Colonic mucosa (tissue), 4 donors: ENCODE results near the gene SYT6. TPM values are rescaled to one million over a fixed set of nuclear protein-coding genes. Genes with fewer than 3 reads are reported as not detected.

ENCODE experiments used
- DNase-seq: peaks from one replicate; pipeline ENCODE4 v3.0.0-alpha.2; 2020
- H3K27ac ChIP-seq: fragments of 200-600 bp; one replicate; pipeline ENCODE4 v1.8.0; 2021
- H3K27me3 ChIP-seq: fragments of 200-600 bp; one replicate; pipeline ENCODE4 v1.8.0; 2021
- H3K36me3 ChIP-seq: fragments of 200-600 bp; one replicate; pipeline ENCODE4 v1.8.0; 2021
- H3K4me1 ChIP-seq: fragments of 200-600 bp; one replicate; pipeline ENCODE4 v1.8.0; 2021; ENCODE audit warnings: mild to moderate bottlenecking
- H3K4me3 ChIP-seq: fragments of 200-600 bp; one replicate; pipeline ENCODE4 v1.8.0; 2021
- H3K9ac ChIP-seq, 2 donors: one replicate each; pipeline ENCODE4 v1.7.0; 2013; ENCODE audit warnings: control low read depth in 2 of 2, low read depth in 2 of 2, low read length in 2 of 2
- H3K9me3 ChIP-seq: fragments of 200-600 bp; one replicate; pipeline ENCODE4 v1.8.0; 2021
- intact Hi-C: fragments of 100-400 bp; cut with DNase I; formaldehyde crosslinking; loops from one replicate; pipeline ENCODE4 v1.14.1; 2022
- total RNA-seq, 2 donors: library from RNA; stranded (reverse); fragmentation: NEBNext Ultra II Directional in 1 of 2; extraction: Animal tissue kit (Norgen Biotek cat#: 25700) in 1 of 2; gene quantifications; one replicate each; pipeline ENCODE4 v1.2.1, GENCODE V29; 2021
- TF ChIP-seq, protein P1 (sequence below): fragments of 200-600 bp; IDR thresholded peaks from one replicate; pipeline ENCODE4 v1.8.0; 2022; ENCODE audit warnings: antibody characterized with exemption, mild to moderate bottlenecking
- donor health status: healthy.
- donor health status: DM: no; HTN: no; CAD: no.
- donor health status: DM: no; HTN: no; CAD: no.

SYT6 gene
- total RNA-seq, 2 donors from 2014 or later, result 0.22 to 0.35 TPM

DNA sequence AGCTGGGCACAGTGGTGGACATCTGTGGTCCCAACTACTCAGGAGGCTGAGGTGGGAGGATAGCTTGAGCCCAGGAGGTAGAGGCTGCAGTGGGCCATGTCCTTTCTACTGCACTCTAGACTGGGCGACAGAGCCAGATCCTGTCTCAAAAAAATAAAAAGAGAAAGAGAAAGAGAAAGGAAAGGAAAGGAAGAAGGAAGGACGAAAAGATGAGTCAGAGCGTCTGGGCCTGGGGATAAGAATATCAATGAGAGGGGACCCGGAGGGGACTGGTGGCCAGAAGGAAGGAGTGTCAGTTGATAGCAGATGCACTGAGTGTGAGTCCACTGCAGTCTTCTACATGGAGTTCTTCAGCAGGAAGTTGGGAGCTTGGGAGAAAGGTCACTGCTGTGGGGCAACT lies 75.6 kb downstream of the SYT6 start:
- DNase-seq, result no peak
- intact Hi-C loops, result no loop called here

DNA sequence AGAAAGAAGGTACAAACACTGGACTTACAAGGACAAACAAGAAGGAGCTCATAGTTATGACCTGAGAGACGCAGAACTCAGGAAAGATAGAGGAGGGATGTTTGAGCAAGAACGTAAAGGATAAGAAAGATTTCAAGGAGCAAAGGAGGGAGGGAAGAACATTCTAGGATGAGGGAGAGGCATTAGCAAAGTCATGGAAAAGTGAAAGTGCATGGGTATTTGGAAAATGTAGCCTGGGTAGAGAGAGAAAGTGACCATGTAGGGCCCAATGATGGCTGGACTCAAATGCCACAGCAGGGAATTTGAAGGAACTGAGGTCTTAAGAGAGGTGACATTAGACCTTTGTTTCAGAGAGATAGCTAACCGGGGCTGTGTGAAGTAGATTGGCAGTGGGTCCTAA lies 76.5 kb downstream of the SYT6 start:
- no peaks in the 10 kb centered on the region for H3K4me1 ChIP-seq
- no peaks in the 10 kb centered on the region for H3K9me3 ChIP-seq
- intact Hi-C loops, result no loop called here
- H3K4me3 ChIP-seq, result no peak overlapping the region
- TF ChIP-seq, protein P1, sequence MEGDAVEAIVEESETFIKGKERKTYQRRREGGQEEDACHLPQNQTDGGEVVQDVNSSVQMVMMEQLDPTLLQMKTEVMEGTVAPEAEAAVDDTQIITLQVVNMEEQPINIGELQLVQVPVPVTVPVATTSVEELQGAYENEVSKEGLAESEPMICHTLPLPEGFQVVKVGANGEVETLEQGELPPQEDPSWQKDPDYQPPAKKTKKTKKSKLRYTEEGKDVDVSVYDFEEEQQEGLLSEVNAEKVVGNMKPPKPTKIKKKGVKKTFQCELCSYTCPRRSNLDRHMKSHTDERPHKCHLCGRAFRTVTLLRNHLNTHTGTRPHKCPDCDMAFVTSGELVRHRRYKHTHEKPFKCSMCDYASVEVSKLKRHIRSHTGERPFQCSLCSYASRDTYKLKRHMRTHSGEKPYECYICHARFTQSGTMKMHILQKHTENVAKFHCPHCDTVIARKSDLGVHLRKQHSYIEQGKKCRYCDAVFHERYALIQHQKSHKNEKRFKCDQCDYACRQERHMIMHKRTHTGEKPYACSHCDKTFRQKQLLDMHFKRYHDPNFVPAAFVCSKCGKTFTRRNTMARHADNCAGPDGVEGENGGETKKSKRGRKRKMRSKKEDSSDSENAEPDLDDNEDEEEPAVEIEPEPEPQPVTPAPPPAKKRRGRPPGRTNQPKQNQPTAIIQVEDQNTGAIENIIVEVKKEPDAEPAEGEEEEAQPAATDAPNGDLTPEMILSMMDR, result no peak
- H3K27me3 ChIP-seq, result no peaks in the 10 kb centered on the region
- H3K36me3 ChIP-seq, result no peaks in the 10 kb centered on the region
- H3K9ac ChIP-seq, result no peak overlapping the region
- no peak for DNase-seq
- H3K27ac ChIP-seq, result no peak overlapping the region

More for the DNA sequence above, 75.6 kb downstream of the SYT6 start:
- Histone ChIP-seq H3K27me3 (no peaks in the 10 kb centered on the region), H3K9ac (no peak overlapping the region), H3K4me3 (no peak overlapping the region), H3K9me3 (no peaks in the 10 kb centered on the region), H3K36me3 (no peaks in the 10 kb centered on the region), H3K27ac (no peak overlapping the region), H3K4me1 (no peaks in the 10 kb centered on the region)
- TF ChIP-seq, protein P1, result no peak

DNA sequence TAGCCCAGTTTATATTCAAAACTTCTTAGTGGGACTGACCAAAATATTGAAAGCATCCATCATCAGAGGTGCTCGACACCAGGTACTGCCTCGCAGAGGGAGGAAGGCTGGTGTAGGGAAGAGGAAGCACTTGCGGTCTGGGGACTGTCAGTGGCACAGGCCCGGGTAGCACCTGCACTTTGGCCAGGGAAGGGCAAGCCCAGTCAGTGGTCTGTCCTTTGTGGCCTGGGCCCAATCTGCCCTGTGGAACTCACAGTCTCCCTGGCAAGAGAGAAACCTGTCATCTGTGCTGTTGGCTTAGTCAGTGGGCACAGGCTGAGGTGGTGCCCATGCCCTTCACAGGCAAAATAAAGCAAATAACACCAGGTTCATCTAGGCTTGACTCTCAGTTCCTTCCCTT lies 77.4 kb downstream of the SYT6 start:
- Histone ChIP-seq H3K4me1 (no peaks in the 10 kb centered on the region), H3K36me3 (no peaks in the 10 kb centered on the region), H3K27ac (no peak overlapping the region), H3K9me3 (no peaks in the 10 kb centered on the region), H3K9ac (no peak overlapping the region), H3K4me3 (no peak overlapping the region), H3K27me3 (no peaks in the 10 kb centered on the region)
- TF ChIP-seq, protein P1, result no peak
- DNase-seq, result no peak
- intact Hi-C loops, result no loop called here

DNA sequence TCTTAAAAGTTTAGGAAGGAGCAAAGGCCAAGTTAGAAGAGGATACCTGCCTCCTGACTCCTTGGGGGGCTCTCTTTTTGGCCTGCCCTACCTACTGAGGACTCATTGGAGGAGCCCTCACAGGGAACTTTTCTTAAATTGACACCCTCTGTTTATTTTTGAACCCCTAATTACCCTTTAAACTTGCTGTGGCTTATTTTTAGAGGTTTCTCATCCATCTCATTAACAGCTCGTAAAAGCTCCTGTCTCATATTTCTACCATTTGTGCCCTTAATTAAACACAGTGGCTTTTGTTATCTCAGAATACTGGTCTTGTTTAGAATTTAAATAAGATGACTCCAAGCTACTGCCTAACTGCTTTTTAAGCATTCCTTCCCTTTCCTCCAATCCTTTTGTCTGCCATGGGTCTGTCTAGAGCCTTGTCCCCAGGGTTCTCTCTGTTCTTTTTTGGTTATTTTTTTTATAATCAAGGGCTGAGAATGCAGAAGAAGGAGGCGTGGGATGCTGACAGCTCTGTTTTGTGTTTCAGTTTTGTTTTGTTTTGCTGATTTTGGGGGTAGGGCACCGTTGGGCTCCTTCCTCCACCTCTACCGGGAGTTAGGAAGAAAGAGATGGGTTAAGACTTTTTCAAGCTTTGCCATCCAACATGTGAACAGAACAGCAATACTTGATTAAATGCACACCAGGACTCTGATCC lies 78.0 kb downstream of the SYT6 start:
- Histone ChIP-seq H3K4me1 (no peaks in the 10 kb centered on the region), H3K36me3 (no peaks in the 10 kb centered on the region), H3K4me3 (no peak overlapping the region), H3K27ac (no peak overlapping the region), H3K9me3 (no peaks in the 10 kb centered on the region), H3K27me3 (no peaks in the 10 kb centered on the region), H3K9ac (no peak overlapping the region)
- TF ChIP-seq, protein P1, result no peak
- intact Hi-C loops, result no loop called here
- DNase-seq, result no peak

DNA sequence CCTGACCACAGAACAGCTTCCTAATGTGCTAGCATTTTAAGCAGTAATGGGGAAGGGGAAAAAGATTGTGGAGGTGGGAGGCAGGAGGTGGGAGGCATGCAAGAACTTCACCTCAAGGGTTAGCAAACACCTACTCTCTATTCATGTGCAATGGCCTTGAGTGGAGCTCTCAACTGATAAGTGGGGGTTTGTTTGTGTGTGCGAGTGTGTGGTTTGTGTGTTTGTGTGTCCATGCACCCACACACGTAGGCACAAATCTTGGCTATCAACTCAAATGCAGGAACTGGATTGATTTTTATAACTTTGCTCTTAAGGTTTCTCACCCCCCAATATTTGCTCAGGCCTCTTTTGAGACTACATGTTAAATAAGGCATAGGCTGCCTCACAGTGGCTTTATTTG lies 78.6 kb downstream of the SYT6 start:
- Histone ChIP-seq H3K27me3 (no peaks in the 10 kb centered on the region), H3K9me3 (no peaks in the 10 kb centered on the region), H3K36me3 (no peaks in the 10 kb centered on the region), H3K4me3 (no peak overlapping the region), H3K9ac (no peak overlapping the region), H3K4me1 (no peaks in the 10 kb centered on the region), H3K27ac (no peak overlapping the region)
- TF ChIP-seq, protein P1, result no peak
- intact Hi-C loops, result no loop called here
- no peak for DNase-seq
